ENCODE results near the gene CMPK1.
"Not testable (repeated sequence)": the region's sequence is repeated elsewhere in the genome, so short reads cannot be mapped to it uniquely, and the experiment has no call there.

The CMPK1 gene, protein sequence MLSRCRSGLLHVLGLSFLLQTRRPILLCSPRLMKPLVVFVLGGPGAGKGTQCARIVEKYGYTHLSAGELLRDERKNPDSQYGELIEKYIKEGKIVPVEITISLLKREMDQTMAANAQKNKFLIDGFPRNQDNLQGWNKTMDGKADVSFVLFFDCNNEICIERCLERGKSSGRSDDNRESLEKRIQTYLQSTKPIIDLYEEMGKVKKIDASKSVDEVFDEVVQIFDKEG

GRCh38 chr1:47333578-47333921 is at the start of gene CMPK1:
CMPK1 (plus strand) TSS chr1:47333790; CDS start chr1:47333946, 156 bp downstream.
- peak; percentile 83 for DNase-seq
- in situ Hi-C loops (cut with HindIII; ENCODE audit: low pct_ligation_motif_present, low pct_unique_long_range_greater_than_20kb, low sequenced_read_pairs): no loop called here

DNA sequence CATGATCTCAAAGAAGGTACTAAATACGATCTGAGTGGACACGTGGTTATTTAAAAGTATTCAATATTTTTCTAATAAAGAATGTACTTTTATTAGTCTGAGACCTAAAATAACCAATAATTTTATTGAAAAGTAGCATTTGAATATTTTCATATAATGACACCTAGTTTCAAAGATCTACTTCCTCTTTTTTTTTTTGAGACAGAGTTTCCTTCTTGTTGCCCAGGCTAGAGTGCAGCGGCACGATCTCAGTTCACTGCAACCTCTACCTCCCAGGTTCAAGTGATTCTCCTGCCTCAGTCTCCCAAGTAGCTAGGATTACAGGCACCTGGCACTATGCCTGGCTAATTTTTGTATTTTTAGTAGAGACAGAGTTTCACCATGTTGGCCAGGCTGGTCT is 45.5 kb upstream of the CMPK1 start:
- in situ Hi-C loops (cut with HindIII; ENCODE audit: low pct_ligation_motif_present, low pct_unique_long_range_greater_than_20kb, low sequenced_read_pairs): not testable (repeated sequence)

GRCh38 chr1:47294863-47295262 is 38.7 kb upstream of the CMPK1 start:
- DNase-seq; in situ Hi-C loops (cut with HindIII; ENCODE audit: low pct_ligation_motif_present, low pct_unique_long_range_greater_than_20kb, low sequenced_read_pairs): not testable (repeated sequence)

More for the DNA sequence above, 45.5 kb upstream of the CMPK1 start:
- DNase-seq: not testable (repeated sequence)

DNA sequence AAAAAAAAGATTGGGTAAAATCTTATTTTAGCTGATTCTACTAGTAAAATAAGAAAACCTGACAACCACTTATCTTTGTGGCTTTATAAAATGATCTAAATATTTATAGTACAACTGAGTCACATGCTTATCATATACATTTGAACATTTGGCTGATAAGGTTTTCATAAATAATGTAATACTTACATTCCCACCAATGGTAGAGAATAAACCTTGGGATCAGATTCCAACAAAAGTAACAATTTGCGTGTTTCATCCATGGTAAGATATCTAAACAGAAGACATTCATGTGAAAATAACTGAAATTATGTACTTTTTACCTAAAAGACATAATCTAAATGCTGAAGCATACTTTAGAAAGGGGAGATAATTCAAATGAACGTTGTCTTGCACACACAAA is 38.0 kb upstream of the CMPK1 start:
- in situ Hi-C loops (cut with HindIII; ENCODE audit: low pct_ligation_motif_present, low pct_unique_long_range_greater_than_20kb, low sequenced_read_pairs): no loop called here
- DNase-seq: no peak

DNA sequence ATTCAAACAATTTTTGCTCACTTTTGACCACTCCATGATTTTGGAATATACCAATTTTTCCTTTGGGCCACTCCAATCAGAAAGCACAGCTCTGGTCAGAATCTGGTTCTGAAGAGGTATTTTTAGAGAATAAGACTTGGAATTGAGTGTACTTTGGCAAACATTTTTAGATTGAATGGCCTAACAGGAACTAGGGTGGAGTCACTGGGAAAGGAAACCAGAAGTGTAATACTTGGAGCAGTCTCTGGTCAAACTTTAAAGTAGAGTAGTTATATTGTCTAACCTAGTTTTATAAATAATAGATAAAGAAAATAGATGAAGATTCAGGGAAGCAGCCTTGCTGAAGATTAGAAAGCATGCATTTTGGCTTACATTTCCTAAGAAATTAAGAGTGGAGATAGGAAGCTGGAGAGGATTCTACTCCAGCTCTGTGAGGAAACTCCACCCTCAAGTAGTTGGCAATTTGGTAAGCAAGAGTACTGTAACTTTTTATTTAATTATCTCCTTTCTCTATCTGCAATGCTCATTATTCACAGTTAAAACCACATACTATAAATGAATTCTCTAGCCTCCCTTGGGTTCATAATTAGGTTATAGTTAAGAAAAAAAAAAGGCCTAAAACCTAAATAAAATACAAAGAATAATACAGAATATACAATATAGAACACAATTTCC is 35.4 kb upstream of the CMPK1 start:
- in situ Hi-C loops (cut with HindIII; ENCODE audit: low pct_ligation_motif_present, low pct_unique_long_range_greater_than_20kb, low sequenced_read_pairs): no loop called here
- DNase-seq: no peak

GRCh38 chr1:47302472-47302871 is 31.1 kb upstream of the CMPK1 start:
- DNase-seq: no peak
- in situ Hi-C loops (cut with HindIII; ENCODE audit: low pct_ligation_motif_present, low pct_unique_long_range_greater_than_20kb, low sequenced_read_pairs): no loop called here

- DNase-seq: no peak
- in situ Hi-C loops (cut with HindIII; ENCODE audit: low pct_ligation_motif_present, low pct_unique_long_range_greater_than_20kb, low sequenced_read_pairs): no loop called here
These were observed 24.2 kb upstream of the CMPK1 start for GRCh38 chr1:47309427-47309826.

GRCh38 chr1:47313915-47314664 is 19.5 kb upstream of the CMPK1 start, which contains the start of gene STIL:
STIL (minus strand) TSS chr1:47314147; CDS start chr1:47310319, 3,828 bp downstream.
- in situ Hi-C loops (cut with HindIII; ENCODE audit: low pct_ligation_motif_present, low pct_unique_long_range_greater_than_20kb, low sequenced_read_pairs): no loop called here
- DNase-seq: peak; percentile 99

- no peak for DNase-seq
- in situ Hi-C loops (cut with HindIII; ENCODE audit: low pct_ligation_motif_present, low pct_unique_long_range_greater_than_20kb, low sequenced_read_pairs): no loop called here
These were observed 15.7 kb upstream of the CMPK1 start for GRCh38 chr1:47317841-47318240.

DNA sequence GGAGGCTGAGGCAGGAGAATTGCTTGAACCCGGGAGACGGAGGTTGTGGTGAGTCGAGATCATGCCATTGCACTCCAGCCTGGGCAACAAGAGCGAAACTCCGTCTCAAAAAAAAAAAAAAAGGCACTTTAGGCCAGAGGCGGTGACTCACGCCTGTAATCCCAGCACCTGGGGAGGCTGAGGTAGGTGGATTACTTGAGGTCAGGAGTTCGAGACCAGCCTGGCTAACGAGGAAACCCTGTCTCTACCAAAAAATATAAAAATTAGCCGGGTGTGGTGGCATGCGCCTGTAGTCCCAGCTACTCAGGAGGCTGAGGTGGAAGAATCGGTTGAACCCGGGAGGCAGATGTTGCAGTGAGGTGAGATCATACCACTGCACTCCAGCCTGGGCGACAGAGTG is 13.6 kb upstream of the CMPK1 start:
- in situ Hi-C loops (cut with HindIII; ENCODE audit: low pct_ligation_motif_present, low pct_unique_long_range_greater_than_20kb, low sequenced_read_pairs); DNase-seq: not testable (repeated sequence)

- DNase-seq: no peak
- in situ Hi-C loops (cut with HindIII; ENCODE audit: low pct_ligation_motif_present, low pct_unique_long_range_greater_than_20kb, low sequenced_read_pairs): no loop called here
These were observed 10.0 kb upstream of the CMPK1 start for GRCh38 chr1:47323599-47324031.

- in situ Hi-C loops (cut with HindIII; ENCODE audit: low pct_ligation_motif_present, low pct_unique_long_range_greater_than_20kb, low sequenced_read_pairs): no loop called here
- DNase-seq: no peak
These were observed 8.9 kb upstream of the CMPK1 start for GRCh38 chr1:47324682-47325081.

GRCh38 chr1:47325528-47325927 is 8.1 kb upstream of the CMPK1 start:
- no peak for DNase-seq
- in situ Hi-C loops (cut with HindIII; ENCODE audit: low pct_ligation_motif_present, low pct_unique_long_range_greater_than_20kb, low sequenced_read_pairs): no loop called here

DNA sequence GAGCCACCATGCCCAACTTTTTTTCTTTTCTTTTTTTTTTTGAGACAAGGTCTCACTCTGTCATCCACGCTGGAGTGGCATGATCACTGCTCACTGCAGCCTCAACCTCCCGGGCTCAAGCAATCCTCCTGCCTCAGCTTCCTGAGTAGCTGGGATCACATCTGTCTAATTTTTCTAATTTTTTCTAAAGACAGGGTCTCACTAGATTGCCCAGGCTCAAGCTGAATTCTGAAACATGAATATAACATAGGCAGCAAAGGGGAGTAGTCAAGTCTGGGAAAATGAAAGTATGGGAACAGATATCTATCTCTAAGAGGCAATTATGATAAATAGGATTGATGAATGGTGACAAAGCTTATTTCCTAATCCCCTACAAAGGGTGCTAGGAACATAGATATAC is 7.3 kb upstream of the CMPK1 start:
- in situ Hi-C loops (cut with HindIII; ENCODE audit: low pct_ligation_motif_present, low pct_unique_long_range_greater_than_20kb, low sequenced_read_pairs): no loop called here
- no peak for DNase-seq

DNA sequence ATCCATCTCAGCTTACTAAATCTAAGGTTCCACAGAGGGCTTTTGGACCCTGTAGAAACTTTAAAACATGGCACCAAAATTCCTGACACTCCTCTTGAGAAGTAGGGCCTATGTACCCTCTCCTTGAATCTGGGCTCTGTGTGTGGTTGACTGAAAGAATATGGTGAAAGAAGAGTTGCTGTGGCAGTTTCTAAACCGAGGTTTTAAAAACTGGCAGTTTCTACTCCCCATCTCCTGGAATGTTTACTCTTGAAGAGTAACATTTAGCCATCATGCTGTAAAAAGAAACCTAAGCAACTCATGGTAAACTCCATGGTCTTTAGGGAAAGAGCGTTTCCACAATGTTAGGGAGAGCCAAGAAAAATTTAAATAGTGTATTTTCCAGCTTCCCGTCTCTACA is 4.6 kb upstream of the CMPK1 start:
- no peak for DNase-seq
- in situ Hi-C loops (cut with HindIII; ENCODE audit: low pct_ligation_motif_present, low pct_unique_long_range_greater_than_20kb, low sequenced_read_pairs): no loop called here

DNA sequence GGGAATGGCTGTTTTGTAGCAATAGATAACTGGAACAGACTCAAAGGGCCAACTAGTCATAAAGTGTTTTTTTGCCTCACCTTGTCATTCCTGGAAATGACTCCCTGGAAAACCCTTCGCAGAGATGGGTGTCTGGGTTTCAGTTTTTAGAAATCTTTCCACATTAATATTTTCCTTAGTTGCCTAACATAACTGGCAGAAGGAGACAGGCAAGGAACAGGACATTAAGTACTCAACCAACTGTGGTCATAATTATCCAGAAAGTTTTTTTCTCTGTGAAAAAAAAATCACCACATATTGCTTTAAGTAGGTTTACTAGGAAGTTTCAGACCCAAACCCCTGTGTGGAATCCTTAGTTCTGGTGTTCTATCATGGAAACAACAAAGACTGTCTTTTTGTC is 3.4 kb upstream of the CMPK1 start:
- in situ Hi-C loops (cut with HindIII; ENCODE audit: low pct_ligation_motif_present, low pct_unique_long_range_greater_than_20kb, low sequenced_read_pairs): no loop called here
- no peak for DNase-seq

DNA sequence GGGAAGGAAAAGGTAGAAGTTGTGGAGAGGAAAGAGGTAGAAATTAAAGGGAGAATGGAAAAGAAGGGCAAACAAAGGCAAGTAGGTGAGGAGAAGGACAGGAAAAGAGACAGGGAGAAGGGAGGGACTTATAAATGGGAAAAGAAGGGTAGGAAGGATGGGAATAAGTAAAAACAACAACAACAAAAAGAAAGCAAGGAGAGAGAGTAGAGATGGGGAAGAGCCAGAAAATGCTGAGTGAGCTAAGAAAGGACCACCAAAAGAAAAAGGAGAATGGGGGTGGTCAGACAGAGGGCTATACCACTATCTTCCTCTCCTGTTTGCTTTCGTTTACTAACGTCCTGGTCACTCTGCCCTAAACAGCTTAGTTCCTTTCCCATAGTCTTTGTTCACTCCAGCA is 1.7 kb upstream of the CMPK1 start:
- in situ Hi-C loops (cut with HindIII; ENCODE audit: low pct_ligation_motif_present, low pct_unique_long_range_greater_than_20kb, low sequenced_read_pairs): no loop called here
- DNase-seq: no peak

GRCh38 chr1:47332779-47333577 is 612 bp upstream of the CMPK1 start:
- DNase-seq: no peak

More at GRCh38 chr1:47332779-47333577, 612 bp upstream of the CMPK1 start:
- in situ Hi-C loops (cut with HindIII; ENCODE audit: low pct_ligation_motif_present, low pct_unique_long_range_greater_than_20kb, low sequenced_read_pairs): no loop called here

Data from ACHN (cell line).